Measurements from ENCODE around the gene RWDD1.

RWDD1 gene

GRCh38 chr6:116545651-116546050 lies 25.7 kb upstream of the RWDD1 start, which contains the start of gene TRAPPC3L:
Gene TRAPPC3L, minus strand, starts transcription at chr6:116545684. Its CDS starts 170 bp downstream, at chr6:116545514.
- Mint-ChIP-seq H3K27ac (no peak within 1 kb of the TSS), H3K9me3 (no peaks in the 10 kb centered on the region), H3K4me3 (no peak within 1 kb of the TSS), H3K27me3 (ENCODE audit: low read depth) (peaks cover 43% of the 10 kb centered on the region), H3K4me1 (ENCODE audit: low read depth) (no peaks in the 10 kb centered on the region), H3K36me3 (ENCODE audit: low read depth) (no peaks in the 10 kb centered on the region)

GRCh38 chr6:116547358-116547757 lies 23.9 kb upstream of the RWDD1 start:
- H3K36me3 Mint-ChIP-seq (ENCODE audit: low read depth), result no peaks in the 10 kb centered on the region
- no peaks in the 10 kb centered on the region for H3K4me1 Mint-ChIP-seq (ENCODE audit: low read depth)
- H3K9me3 Mint-ChIP-seq, result no peaks in the 10 kb centered on the region
- no peak overlapping the region for H3K27ac Mint-ChIP-seq
- H3K4me3 Mint-ChIP-seq, result no peak overlapping the region
- peaks cover 39% of the 10 kb centered on the region for H3K27me3 Mint-ChIP-seq (ENCODE audit: low read depth)

GRCh38 chr6:116550796-116551195 lies 20.5 kb upstream of the RWDD1 start:
- Mint-ChIP-seq H3K9me3 (no peaks in the 10 kb centered on the region), H3K27me3 (ENCODE audit: low read depth) (peaks cover 25% of the 10 kb centered on the region), H3K4me3 (no peak overlapping the region), H3K27ac (no peak overlapping the region), H3K36me3 (ENCODE audit: low read depth) (no peaks in the 10 kb centered on the region), H3K4me1 (ENCODE audit: low read depth) (no peaks in the 10 kb centered on the region)

GRCh38 chr6:116553451-116553850 lies 17.9 kb upstream of the RWDD1 start, which contains the start of gene CALHM4:
Gene CALHM4, plus strand, starts transcription at chr6:116553751. Its CDS starts 43 bp downstream, at chr6:116553794.
- Mint-ChIP-seq H3K4me3 (no peak within 1 kb of the TSS), H3K27me3 (ENCODE audit: low read depth) (peaks cover 21% of the 10 kb centered on the region), H3K36me3 (ENCODE audit: low read depth) (no peaks in the 10 kb centered on the region), H3K4me1 (ENCODE audit: low read depth) (no peaks in the 10 kb centered on the region), H3K9me3 (no peaks in the 10 kb centered on the region), H3K27ac (no peak within 1 kb of the TSS)

GRCh38 chr6:116556065-116556464 lies 15.2 kb upstream of the RWDD1 start:
- Mint-ChIP-seq H3K27me3 (ENCODE audit: low read depth) (peaks cover 19% of the 10 kb centered on the region), H3K4me3 (no peak overlapping the region), H3K36me3 (ENCODE audit: low read depth) (no peaks in the 10 kb centered on the region), H3K4me1 (ENCODE audit: low read depth) (no peaks in the 10 kb centered on the region), H3K27ac (no peak overlapping the region), H3K9me3 (no peaks in the 10 kb centered on the region)

GRCh38 chr6:116556814-116557415 lies 14.4 kb upstream of the RWDD1 start:
- H3K36me3 Mint-ChIP-seq (ENCODE audit: low read depth), result no peaks in the 10 kb centered on the region
- H3K4me3 Mint-ChIP-seq, result no peak overlapping the region
- no peaks in the 10 kb centered on the region for H3K9me3 Mint-ChIP-seq
- no peak overlapping the region for H3K27ac Mint-ChIP-seq
- peaks cover 24% of the 10 kb centered on the region for H3K27me3 Mint-ChIP-seq (ENCODE audit: low read depth)
- H3K4me1 Mint-ChIP-seq (ENCODE audit: low read depth), result peaks cover 1% of the 10 kb centered on the region

GRCh38 chr6:116557893-116558292 lies 13.4 kb upstream of the RWDD1 start:
- Mint-ChIP-seq H3K9me3 (no peaks in the 10 kb centered on the region), H3K36me3 (ENCODE audit: low read depth) (no peaks in the 10 kb centered on the region), H3K27ac (no peak overlapping the region), H3K4me1 (ENCODE audit: low read depth) (peaks cover 1% of the 10 kb centered on the region), H3K4me3 (no peak overlapping the region), H3K27me3 (ENCODE audit: low read depth) (peaks cover 30% of the 10 kb centered on the region)

GRCh38 chr6:116560130-116560529 lies 11.2 kb upstream of the RWDD1 start:
- Mint-ChIP-seq H3K4me1 (ENCODE audit: low read depth) (peaks cover 6% of the 10 kb centered on the region), H3K36me3 (ENCODE audit: low read depth) (no peaks in the 10 kb centered on the region), H3K27ac (no peak overlapping the region), H3K4me3 (no peak overlapping the region), H3K27me3 (ENCODE audit: low read depth) (peaks cover 29% of the 10 kb centered on the region), H3K9me3 (no peaks in the 10 kb centered on the region)

GRCh38 chr6:116561377-116562018 lies 9.8 kb upstream of the RWDD1 start:
- Mint-ChIP-seq H3K27me3 (ENCODE audit: low read depth) (peaks cover 39% of the 10 kb centered on the region), H3K36me3 (ENCODE audit: low read depth) (no peaks in the 10 kb centered on the region), H3K9me3 (no peaks in the 10 kb centered on the region), H3K27ac (no peak overlapping the region), H3K4me3 (no peak overlapping the region), H3K4me1 (ENCODE audit: low read depth) (peaks cover 6% of the 10 kb centered on the region)

- Mint-ChIP-seq H3K27me3 (ENCODE audit: low read depth) (peaks cover 39% of the 10 kb centered on the region), H3K4me1 (ENCODE audit: low read depth) (peaks cover 6% of the 10 kb centered on the region), H3K4me3 (no peak overlapping the region), H3K9me3 (no peaks in the 10 kb centered on the region), H3K27ac (no peak overlapping the region), H3K36me3 (ENCODE audit: low read depth) (no peaks in the 10 kb centered on the region)
Observed at GRCh38 chr6:116562019-116562403, 9.3 kb upstream of the RWDD1 start.

- Mint-ChIP-seq H3K9me3 (no peaks in the 10 kb centered on the region), H3K27me3 (ENCODE audit: low read depth) (peaks cover 39% of the 10 kb centered on the region), H3K4me1 (ENCODE audit: low read depth) (peaks cover 6% of the 10 kb centered on the region), H3K36me3 (ENCODE audit: low read depth) (no peaks in the 10 kb centered on the region), H3K4me3 (no peak overlapping the region), H3K27ac (no peak overlapping the region)
Observed at GRCh38 chr6:116562614-116563013, 8.7 kb upstream of the RWDD1 start.

- no peak overlapping the region for H3K27ac Mint-ChIP-seq
- H3K9me3 Mint-ChIP-seq, result no peaks in the 10 kb centered on the region
- H3K4me3 Mint-ChIP-seq, result no peak overlapping the region
- no peaks in the 10 kb centered on the region for H3K36me3 Mint-ChIP-seq (ENCODE audit: low read depth)
- peaks cover 6% of the 10 kb centered on the region for H3K4me1 Mint-ChIP-seq (ENCODE audit: low read depth)
- peaks cover 32% of the 10 kb centered on the region for H3K27me3 Mint-ChIP-seq (ENCODE audit: low read depth)
Observed at GRCh38 chr6:116563830-116564229, 7.5 kb upstream of the RWDD1 start.

- no peak overlapping the region for H3K27ac Mint-ChIP-seq
- peaks cover 32% of the 10 kb centered on the region for H3K27me3 Mint-ChIP-seq (ENCODE audit: low read depth)
- peaks cover 6% of the 10 kb centered on the region for H3K4me1 Mint-ChIP-seq (ENCODE audit: low read depth)
Observed at GRCh38 chr6:116564311-116564710, 7.0 kb upstream of the RWDD1 start.

GRCh38 chr6:116564921-116565872 lies 6.1 kb upstream of the RWDD1 start:
- Mint-ChIP-seq H3K27me3 (ENCODE audit: low read depth) (peaks cover 32% of the 10 kb centered on the region), H3K36me3 (ENCODE audit: low read depth) (no peaks in the 10 kb centered on the region), H3K9me3 (no peaks in the 10 kb centered on the region), H3K4me3 (peak overlapping the region; percentile 22), H3K4me1 (ENCODE audit: low read depth) (peaks cover 8% of the 10 kb centered on the region), H3K27ac (no peak overlapping the region)

More at GRCh38 chr6:116564311-116564710, 7.0 kb upstream of the RWDD1 start:
- H3K9me3 Mint-ChIP-seq, result no peaks in the 10 kb centered on the region
- H3K36me3 Mint-ChIP-seq (ENCODE audit: low read depth), result no peaks in the 10 kb centered on the region
- H3K4me3 Mint-ChIP-seq, result no peak overlapping the region

Measured in T-helper 1 cell treated with Interleukin-12 subunit alpha and Interleukin-12 subunit beta and Interleukin-4 antibody, amounts not matched to agents 30 μg/mL and 1 μg/mL, for 36 hours (primary cell).